ENCODE results near the gene TEAD1.

Gene TEAD1

DNA sequence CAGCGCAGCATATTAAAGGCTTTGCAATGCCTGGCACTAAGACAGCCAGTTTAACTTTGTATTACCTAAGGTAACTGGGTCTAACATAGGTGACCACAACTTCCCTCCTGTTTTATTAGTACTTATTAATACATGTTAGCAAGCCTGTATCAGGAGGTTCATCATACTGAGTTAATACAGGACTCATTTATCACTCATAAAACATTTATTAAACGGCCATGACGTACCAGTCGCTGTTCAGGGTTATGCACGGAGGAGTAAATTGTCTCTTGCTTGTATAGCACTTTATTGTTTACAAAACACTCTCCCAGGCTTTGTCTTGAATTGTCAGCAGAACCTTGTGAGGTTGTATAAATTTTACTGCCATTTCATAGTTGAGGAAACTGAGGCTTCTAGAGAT, 55.7 kb downstream of the TEAD1 start:
- no peaks in the 10 kb centered on the region for H3K9me3 Mint-ChIP-seq
- H3K36me3 Mint-ChIP-seq (ENCODE audit: insufficient read depth): no peaks in the 10 kb centered on the region
- H3K27ac Mint-ChIP-seq: no peak overlapping the region
- no peak overlapping the region for H3K4me3 Mint-ChIP-seq
- DNase-seq (no peak), ATAC-seq (replicated peaks) (no peak)
- H3K4me1 Mint-ChIP-seq (ENCODE audit: low read depth in 2 of 2): peaks cover 3 to 6% of the 10 kb centered on the region in 2 donors
- peaks cover 28 to 50% of the 10 kb centered on the region in 2 donors for H3K27me3 Mint-ChIP-seq

DNA sequence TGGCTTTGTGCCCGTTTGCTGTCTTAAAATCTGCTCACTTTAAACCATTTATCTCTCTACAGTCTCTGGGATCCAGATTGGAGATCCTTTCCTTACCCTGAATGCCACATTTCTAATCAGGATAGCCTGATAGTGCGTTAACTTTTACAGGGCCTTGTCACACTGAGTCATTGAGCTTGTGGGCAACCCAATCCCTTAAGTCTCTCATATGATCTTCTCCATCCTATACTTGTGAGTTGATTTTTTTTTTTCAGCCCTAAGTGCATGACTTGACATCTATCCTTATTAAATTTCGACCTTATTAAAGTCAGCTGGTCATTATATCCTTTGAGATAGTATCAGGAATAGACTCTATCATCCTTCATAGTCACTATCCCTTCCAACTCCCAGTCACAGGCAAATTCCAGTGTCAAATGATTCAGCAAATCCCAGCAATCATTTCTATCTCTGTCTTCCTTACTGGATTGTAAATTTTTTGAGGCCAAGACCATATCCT, 57.7 kb downstream of the TEAD1 start:
- no peak for DNase-seq
- no peak overlapping the region for H3K4me3 Mint-ChIP-seq
- no peak overlapping the region for H3K27ac Mint-ChIP-seq
- peaks cover 23 to 43% of the 10 kb centered on the region in 2 donors for H3K27me3 Mint-ChIP-seq
- no peaks in the 10 kb centered on the region for H3K9me3 Mint-ChIP-seq
- ATAC-seq (replicated peaks): no peak
- no peaks in the 10 kb centered on the region for H3K36me3 Mint-ChIP-seq (ENCODE audit: insufficient read depth)
- no peaks in the 10 kb centered on the region for H3K4me1 Mint-ChIP-seq (ENCODE audit: low read depth in 2 of 2)

DNA sequence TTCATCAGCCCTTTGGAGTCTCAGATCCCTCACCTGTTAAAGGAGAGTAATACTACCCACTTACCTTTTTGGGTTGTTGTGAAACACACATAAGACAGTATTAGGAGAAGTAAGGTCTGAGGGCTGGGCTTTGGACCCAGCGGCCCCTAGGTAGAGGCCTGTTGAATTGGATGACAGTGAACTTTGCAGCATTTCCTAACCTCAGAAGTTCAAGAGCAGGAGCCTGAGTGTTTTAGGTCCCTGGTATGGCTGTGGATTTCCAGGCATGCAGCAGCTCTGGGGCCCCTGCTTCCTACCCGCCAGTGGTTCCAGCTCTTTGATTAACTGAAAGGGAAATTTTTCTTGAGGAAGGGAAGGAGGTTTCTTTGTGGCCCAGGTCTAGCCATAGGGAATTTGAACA, 58.9 kb downstream of the TEAD1 start:
- H3K4me3 Mint-ChIP-seq: no peak overlapping the region
- ATAC-seq (replicated peaks): no peak
- peaks cover 12 to 31% of the 10 kb centered on the region in 2 donors for H3K27me3 Mint-ChIP-seq
- no peak overlapping the region for H3K27ac Mint-ChIP-seq
- no peaks in the 10 kb centered on the region for H3K36me3 Mint-ChIP-seq (ENCODE audit: insufficient read depth)
- H3K9me3 Mint-ChIP-seq: no peaks in the 10 kb centered on the region
- no peak for DNase-seq
- H3K4me1 Mint-ChIP-seq (ENCODE audit: low read depth in 2 of 2): no peaks in the 10 kb centered on the region

GRCh38 chr11:12734625-12735024, 60.4 kb downstream of the TEAD1 start:
- no peaks in the 10 kb centered on the region for H3K4me1 Mint-ChIP-seq (ENCODE audit: low read depth in 2 of 2)
- H3K36me3 Mint-ChIP-seq (ENCODE audit: insufficient read depth): no peaks in the 10 kb centered on the region
- DNase-seq (no peak), ATAC-seq (replicated peaks) (no peak)
- peaks cover 21 to 31% of the 10 kb centered on the region in 2 donors for H3K27me3 Mint-ChIP-seq
- H3K4me3 Mint-ChIP-seq: no peak overlapping the region
- H3K27ac Mint-ChIP-seq: no peak overlapping the region
- no peaks in the 10 kb centered on the region for H3K9me3 Mint-ChIP-seq

DNA sequence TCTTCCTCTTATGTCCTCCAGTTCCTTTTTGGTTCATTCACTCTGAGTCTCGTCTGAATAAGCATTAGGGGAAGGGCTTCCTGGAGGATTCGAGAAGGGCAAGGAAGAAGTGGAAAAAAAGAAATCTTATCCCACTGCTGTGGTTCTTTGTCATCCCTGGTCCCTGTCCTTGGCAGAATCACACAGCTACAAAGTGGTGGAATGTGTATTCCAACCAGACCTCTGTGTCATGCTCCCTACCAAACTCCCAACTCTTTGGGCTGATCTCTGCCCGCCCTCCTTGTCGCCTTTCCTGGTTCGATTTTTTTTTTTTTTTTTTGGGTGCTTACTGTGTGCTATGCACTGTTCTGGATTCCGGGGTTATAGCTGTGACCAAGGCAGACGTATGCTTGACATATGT, 61.0 kb downstream of the TEAD1 start:
- Mint-ChIP-seq H3K36me3 (ENCODE audit: insufficient read depth) (no peaks in the 10 kb centered on the region), H3K4me3 (no peak overlapping the region), H3K9me3 (no peaks in the 10 kb centered on the region), H3K27me3 (peaks cover 25 to 37% of the 10 kb centered on the region in 2 donors), H3K27ac (no peak overlapping the region), H3K4me1 (ENCODE audit: low read depth in 2 of 2) (no peaks in the 10 kb centered on the region)
- ATAC-seq (replicated peaks) (no peak), DNase-seq (no peak)

GRCh38 chr11:12737024-12737423, 62.8 kb downstream of the TEAD1 start:
- Mint-ChIP-seq H3K27ac (no peak overlapping the region), H3K4me1 (ENCODE audit: low read depth in 2 of 2) (no peaks in the 10 kb centered on the region), H3K27me3 (peaks cover 27 to 36% of the 10 kb centered on the region in 2 donors), H3K9me3 (no peaks in the 10 kb centered on the region), H3K4me3 (no peak overlapping the region), H3K36me3 (ENCODE audit: insufficient read depth) (no peaks in the 10 kb centered on the region)
- no peak for ATAC-seq (replicated peaks)
- DNase-seq: no peak

GRCh38 chr11:12741671-12742216, 67.5 kb downstream of the TEAD1 start:
- no peaks in the 10 kb centered on the region for H3K4me1 Mint-ChIP-seq (ENCODE audit: low read depth in 2 of 2)
- H3K4me3 Mint-ChIP-seq: no peak overlapping the region
- ATAC-seq (replicated peaks) (no peak), DNase-seq (no peak)
- no peak overlapping the region for H3K27ac Mint-ChIP-seq
- no peaks in the 10 kb centered on the region for H3K36me3 Mint-ChIP-seq (ENCODE audit: insufficient read depth)
- H3K9me3 Mint-ChIP-seq: no peaks in the 10 kb centered on the region
- peaks cover 20 to 36% of the 10 kb centered on the region in 2 donors for H3K27me3 Mint-ChIP-seq

- Mint-ChIP-seq H3K4me3 (no peak overlapping the region), H3K36me3 (ENCODE audit: insufficient read depth) (no peaks in the 10 kb centered on the region), H3K4me1 (ENCODE audit: low read depth in 2 of 2) (no peaks in the 10 kb centered on the region), H3K9me3 (no peaks in the 10 kb centered on the region), H3K27me3 (peaks cover 32 to 43% of the 10 kb centered on the region in 2 donors), H3K27ac (no peak overlapping the region)
- ATAC-seq (replicated peaks) (no peak), DNase-seq (no peak)
Measured at GRCh38 chr11:12743834-12744449, 69.7 kb downstream of the TEAD1 start.

DNA sequence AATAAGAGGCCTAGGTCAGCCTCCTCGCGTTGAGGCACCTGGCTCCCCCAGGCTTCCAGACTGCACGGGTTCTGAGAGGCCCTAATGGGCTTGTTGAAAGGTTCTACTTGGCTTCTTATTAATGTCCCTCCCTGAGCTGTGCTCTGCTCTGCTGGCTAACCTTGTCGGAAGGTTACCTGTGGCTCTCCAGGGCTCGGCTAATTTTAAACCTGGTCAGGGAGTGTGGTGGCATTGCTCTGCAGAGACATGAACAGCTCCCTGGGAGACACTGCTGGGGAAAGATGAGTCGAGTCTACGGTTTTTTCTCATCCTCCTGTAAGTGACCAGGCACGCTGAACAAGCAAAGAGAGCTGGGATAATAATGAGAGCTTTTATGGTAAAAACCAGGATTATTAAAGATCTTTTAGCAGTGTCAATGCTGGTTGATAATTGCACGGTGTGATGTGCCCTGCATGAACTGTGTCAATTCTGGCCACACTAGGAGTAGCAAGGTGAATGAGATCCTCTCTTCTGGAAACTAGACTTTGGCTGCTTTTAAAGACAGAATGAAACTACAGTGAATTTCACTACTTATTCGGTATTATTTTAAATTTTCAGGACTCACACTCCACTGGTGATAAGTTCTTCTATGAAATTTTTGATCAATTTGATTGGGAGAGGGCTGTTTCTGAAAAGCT, 70.7 kb downstream of the TEAD1 start:
- no peaks in the 10 kb centered on the region for H3K9me3 Mint-ChIP-seq
- H3K27me3 Mint-ChIP-seq: peaks cover 33 to 43% of the 10 kb centered on the region in 2 donors
- no peak overlapping the region for H3K4me3 Mint-ChIP-seq
- H3K27ac Mint-ChIP-seq: no peak overlapping the region
- H3K4me1 Mint-ChIP-seq (ENCODE audit: low read depth in 2 of 2): no peaks in the 10 kb centered on the region
- no peak for DNase-seq
- ATAC-seq (replicated peaks): no peak
- H3K36me3 Mint-ChIP-seq (ENCODE audit: insufficient read depth): no peaks in the 10 kb centered on the region

GRCh38 chr11:12745787-12746186, 71.6 kb downstream of the TEAD1 start:
- H3K27me3 Mint-ChIP-seq: peaks cover 29 to 44% of the 10 kb centered on the region in 2 donors
- H3K4me3 Mint-ChIP-seq: no peak overlapping the region
- no peaks in the 10 kb centered on the region for H3K4me1 Mint-ChIP-seq (ENCODE audit: low read depth in 2 of 2)
- H3K9me3 Mint-ChIP-seq: no peaks in the 10 kb centered on the region
- H3K27ac Mint-ChIP-seq: no peak overlapping the region
- ATAC-seq (replicated peaks) (no peak), DNase-seq (no peak)
- H3K36me3 Mint-ChIP-seq (ENCODE audit: insufficient read depth): no peaks in the 10 kb centered on the region

DNA sequence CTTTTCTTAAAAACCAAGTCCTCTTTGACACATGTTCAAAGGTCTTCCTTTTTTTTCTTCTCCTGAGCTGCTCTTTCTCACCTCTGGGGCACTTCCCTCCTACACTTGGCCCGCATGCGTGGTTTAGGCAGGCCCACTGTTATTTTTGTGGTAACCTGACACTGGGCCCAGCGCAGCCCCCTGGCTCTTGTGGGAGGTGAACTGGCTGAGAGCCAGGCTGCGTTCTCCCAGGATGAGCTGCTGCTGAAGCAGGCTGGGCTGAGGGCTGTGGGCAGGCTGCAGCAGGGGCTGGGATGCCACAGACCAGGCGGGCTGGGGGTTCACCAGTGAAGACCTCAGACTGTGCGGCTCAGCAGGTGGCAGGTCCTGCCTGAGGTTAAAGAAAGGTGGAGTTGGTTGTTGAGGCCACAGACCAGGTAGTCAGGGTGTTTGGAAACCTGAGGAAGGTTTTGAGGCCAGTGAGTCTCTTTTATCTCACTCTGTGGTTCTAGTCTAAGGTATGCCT, 72.4 kb downstream of the TEAD1 start:
- DNase-seq: no peak
- Mint-ChIP-seq H3K27me3 (peaks cover 29 to 47% of the 10 kb centered on the region in 2 donors), H3K36me3 (ENCODE audit: insufficient read depth) (no peaks in the 10 kb centered on the region), H3K9me3 (no peaks in the 10 kb centered on the region), H3K4me3 (no peak overlapping the region), H3K27ac (no peak overlapping the region), H3K4me1 (ENCODE audit: low read depth in 2 of 2) (no peaks in the 10 kb centered on the region)
- ATAC-seq (replicated peaks): no peak

DNA sequence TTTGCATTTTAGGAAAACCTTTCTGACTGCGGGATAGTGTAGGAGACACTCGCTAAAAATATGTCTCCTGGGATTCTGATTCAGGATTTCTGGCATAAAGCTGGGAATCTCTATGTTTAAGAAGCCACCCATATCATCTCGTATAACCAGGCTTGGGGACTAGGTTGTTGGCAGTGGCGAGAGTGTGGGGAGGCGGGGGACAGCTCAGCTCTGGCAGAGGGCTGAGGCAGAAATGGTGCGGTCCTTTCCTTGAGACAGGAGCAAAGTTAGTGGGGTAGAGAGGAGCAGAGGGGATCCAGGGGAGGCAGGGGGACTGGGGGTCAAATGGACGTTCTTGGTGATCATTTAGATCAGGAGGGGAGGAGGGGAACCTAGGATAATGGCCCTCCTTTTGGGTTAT, 74.3 kb downstream of the TEAD1 start:
- DNase-seq (no peak), ATAC-seq (replicated peaks) (no peak)
- H3K9me3 Mint-ChIP-seq: no peaks in the 10 kb centered on the region
- H3K27ac Mint-ChIP-seq: no peak overlapping the region
- no peaks in the 10 kb centered on the region for H3K4me1 Mint-ChIP-seq (ENCODE audit: low read depth in 2 of 2)
- H3K27me3 Mint-ChIP-seq: peaks cover 29 to 39% of the 10 kb centered on the region in 2 donors
- H3K4me3 Mint-ChIP-seq: no peak overlapping the region
- no peaks in the 10 kb centered on the region for H3K36me3 Mint-ChIP-seq (ENCODE audit: insufficient read depth)

GRCh38 chr11:12749442-12749841, 75.2 kb downstream of the TEAD1 start:
- Mint-ChIP-seq H3K9me3 (no peaks in the 10 kb centered on the region), H3K27me3 (peaks cover 29 to 35% of the 10 kb centered on the region in 2 donors), H3K36me3 (ENCODE audit: insufficient read depth) (no peaks in the 10 kb centered on the region), H3K4me3 (no peak overlapping the region), H3K27ac (no peak overlapping the region), H3K4me1 (ENCODE audit: low read depth in 2 of 2) (no peaks in the 10 kb centered on the region)
- ATAC-seq (replicated peaks): no peak
- DNase-seq: no peak

DNA sequence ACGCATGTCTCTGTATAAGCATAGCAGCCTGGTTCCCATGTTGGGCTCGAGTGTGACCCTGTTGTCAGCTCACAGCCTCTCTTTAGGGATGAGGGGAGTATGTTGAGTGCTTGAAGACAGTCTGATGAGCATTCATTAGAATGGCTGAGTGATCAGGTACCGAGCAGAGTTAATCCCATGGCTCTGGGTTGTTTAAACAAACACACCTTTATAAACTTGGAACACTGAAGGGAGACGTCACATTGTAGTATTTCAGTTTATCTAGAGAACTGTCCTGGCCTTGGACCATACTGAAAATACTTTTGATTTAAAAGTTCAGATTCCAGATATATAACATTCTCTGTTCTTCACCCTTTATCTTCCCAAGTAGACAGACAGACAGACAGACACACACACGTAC, 76.0 kb downstream of the TEAD1 start:
- no peaks in the 10 kb centered on the region for H3K9me3 Mint-ChIP-seq
- no peaks in the 10 kb centered on the region for H3K36me3 Mint-ChIP-seq (ENCODE audit: insufficient read depth)

More for the DNA sequence above, 76.0 kb downstream of the TEAD1 start:
- H3K4me1 Mint-ChIP-seq (ENCODE audit: low read depth in 2 of 2): no peaks in the 10 kb centered on the region
- ATAC-seq (replicated peaks) (no peak), DNase-seq (no peak)
- no peak overlapping the region for H3K27ac Mint-ChIP-seq
- no peak overlapping the region for H3K4me3 Mint-ChIP-seq
- H3K27me3 Mint-ChIP-seq: peaks cover 29 to 35% of the 10 kb centered on the region in 2 donors

Measured in effector memory CD8-positive, alpha-beta T cell (primary cell).